ENCODE measurements around the gene HOXB2. TPM values are rescaled to one million over a fixed set of nuclear protein-coding genes. Genes with fewer than 3 reads are reported as not detected.

Gene HOXB2
- polyA plus RNA-seq, 1 donor = 11.3 TPM

- no peak for DNase-seq
Observed at GRCh38 chr17:48578616-48579470, 33.9 kb upstream of the HOXB2 start.

- DNase-seq = peak; percentile 43
Observed at GRCh38 chr17:48577946-48578615, 33.2 kb upstream of the HOXB2 start, which contains the start of gene HOXB4. HOXB4 (minus strand) TSS chr17:48578350; CDS start chr17:48578319, 31 bp downstream.

- DNase-seq = no peak
Observed at GRCh38 chr17:48577330-48577945, 32.5 kb upstream of the HOXB2 start.

GRCh38 chr17:48576479-48577309 is 31.8 kb upstream of the HOXB2 start:
- DNase-seq = no peak

GRCh38 chr17:48575673-48576478 is 31.0 kb upstream of the HOXB2 start:
- DNase-seq = no peak

- DNase-seq = no peak
Observed at GRCh38 chr17:48575066-48575582, 30.2 kb upstream of the HOXB2 start.

- no peak for DNase-seq
Observed at GRCh38 chr17:48574505-48575065, 29.7 kb upstream of the HOXB2 start.

GRCh38 chr17:48571826-48572417 is 27.0 kb upstream of the HOXB2 start:
- DNase-seq = no peak

GRCh38 chr17:48571024-48571818 is 26.3 kb upstream of the HOXB2 start:
- DNase-seq = no peak

- DNase-seq = no peak
Observed at GRCh38 chr17:48570325-48571023, 25.6 kb upstream of the HOXB2 start.

GRCh38 chr17:48569674-48570324 is 24.9 kb upstream of the HOXB2 start:
- no peak for DNase-seq

GRCh38 chr17:48569240-48569582 is 24.3 kb upstream of the HOXB2 start:
- no peak for DNase-seq

- DNase-seq = no peak
Observed at GRCh38 chr17:48568499-48569239, 23.8 kb upstream of the HOXB2 start.

GRCh38 chr17:48567646-48568354 is 22.9 kb upstream of the HOXB2 start:
- DNase-seq = no peak

- no peak for DNase-seq
Observed at GRCh38 chr17:48567209-48567608, 22.3 kb upstream of the HOXB2 start.

- no peak for DNase-seq
Observed at GRCh38 chr17:48566717-48567116, 21.8 kb upstream of the HOXB2 start.

All from hindlimb muscle (tissue), 1 donor.